ENCODE measurements around the gene REPIN1.

The REPIN1 gene

GRCh38 chr7:150325110-150325611 lies 43.5 kb upstream of the REPIN1 start:
- Histone ChIP-seq H3K4me2 (ENCODE audit: low read depth, low read length) (no peak overlapping the region), H3K27ac (ENCODE audit: low read length) (no peak overlapping the region), H3K27me3 (replicated peaks; ENCODE audit: insufficient read depth, low read length) (no peaks in the 10 kb centered on the region), H3K9ac (ENCODE audit: low read length) (no peak overlapping the region), H3K4me1 (ENCODE audit: low read length) (peaks cover 24% of the 10 kb centered on the region), H4K20me1 (ENCODE audit: insufficient read depth, low read length) (no peaks in the 10 kb centered on the region), H3F3A (ENCODE audit: insufficient read depth, low read length) (peaks cover 14% of the 10 kb centered on the region), H3K9me2 (replicated peaks; ENCODE audit: insufficient read depth, low read length) (no peaks in the 10 kb centered on the region), H2AFZ (ENCODE audit: low read length) (no peak overlapping the region), H3K36me3 (replicated peaks; ENCODE audit: insufficient read depth, low read length) (no peaks in the 10 kb centered on the region), H3K79me2 (ENCODE audit: low read length) (peaks cover 35% of the 10 kb centered on the region), H3K9me3 (replicated peaks; ENCODE audit: insufficient read depth, low read length) (no peaks in the 10 kb centered on the region), H3K4me3 (ENCODE audit: low read length) (no peak overlapping the region)
- no peak for TF ChIP-seq EZH2phosphoT487 (IDR thresholded peaks at IDR 0.05; ENCODE audit: low read length)
- no peak for TF ChIP-seq EZH2 (optimal IDR thresholded peaks at IDR 0.05; ENCODE audit: low read depth, low read length)
- TF ChIP-seq CTCF (IDR thresholded peaks at IDR 0.05; ENCODE audit: low read length) = no peak
- no peak for DNase-seq

GRCh38 chr7:150325901-150326300 lies 42.7 kb upstream of the REPIN1 start:
- Histone ChIP-seq H3K27ac (ENCODE audit: low read length) (no peak overlapping the region), H3K4me3 (ENCODE audit: low read length) (no peak overlapping the region), H3K9ac (ENCODE audit: low read length) (no peak overlapping the region), H3K36me3 (replicated peaks; ENCODE audit: insufficient read depth, low read length) (no peaks in the 10 kb centered on the region), H3K79me2 (ENCODE audit: low read length) (peaks cover 32% of the 10 kb centered on the region), H2AFZ (ENCODE audit: low read length) (no peak overlapping the region), H3K27me3 (replicated peaks; ENCODE audit: insufficient read depth, low read length) (no peaks in the 10 kb centered on the region), H3K9me2 (replicated peaks; ENCODE audit: insufficient read depth, low read length) (no peaks in the 10 kb centered on the region), H3K4me1 (ENCODE audit: low read length) (peaks cover 18% of the 10 kb centered on the region), H4K20me1 (ENCODE audit: insufficient read depth, low read length) (no peaks in the 10 kb centered on the region), H3K9me3 (replicated peaks; ENCODE audit: insufficient read depth, low read length) (no peaks in the 10 kb centered on the region), H3K4me2 (ENCODE audit: low read depth, low read length) (no peak overlapping the region), H3F3A (ENCODE audit: insufficient read depth, low read length) (peaks cover 10% of the 10 kb centered on the region)
- TF ChIP-seq EZH2 (optimal IDR thresholded peaks at IDR 0.05; ENCODE audit: low read depth, low read length) (no peak), CTCF (IDR thresholded peaks at IDR 0.05; ENCODE audit: low read length) (no peak)
- DNase-seq = no peak

GRCh38 chr7:150326657-150327268 lies 41.9 kb upstream of the REPIN1 start:
- no peak for DNase-seq
- no peaks in the 10 kb centered on the region for H4K20me1 ChIP-seq (ENCODE audit: insufficient read depth, low read length)
- peaks cover 11% of the 10 kb centered on the region for H3K4me1 ChIP-seq (ENCODE audit: low read length)
- no peak overlapping the region for H3K4me3 ChIP-seq (ENCODE audit: low read length)
- H3K9ac ChIP-seq (ENCODE audit: low read length) = no peak overlapping the region
- H3K4me2 ChIP-seq (ENCODE audit: low read depth, low read length) = no peak overlapping the region
- no peak for TF ChIP-seq CTCF (IDR thresholded peaks at IDR 0.05; ENCODE audit: low read length)
- no peaks in the 10 kb centered on the region for H3K36me3 ChIP-seq (replicated peaks; ENCODE audit: insufficient read depth, low read length)
- peaks cover 3% of the 10 kb centered on the region for H3F3A ChIP-seq (ENCODE audit: insufficient read depth, low read length)
- H3K27ac ChIP-seq (ENCODE audit: low read length) = no peak overlapping the region
- H3K79me2 ChIP-seq (ENCODE audit: low read length) = peaks cover 30% of the 10 kb centered on the region
- no peaks in the 10 kb centered on the region for H3K9me2 ChIP-seq (replicated peaks; ENCODE audit: insufficient read depth, low read length)
- H3K27me3 ChIP-seq (replicated peaks; ENCODE audit: insufficient read depth, low read length) = no peaks in the 10 kb centered on the region
- no peaks in the 10 kb centered on the region for H3K9me3 ChIP-seq (replicated peaks; ENCODE audit: insufficient read depth, low read length)
- no peak overlapping the region for H2AFZ ChIP-seq (ENCODE audit: low read length)

Data from MM.1S (cell line).